Measurements from ENCODE around the gene SERPINA5. TPM values are rescaled to one million over a fixed set of nuclear protein-coding genes. Genes with fewer than 3 reads are reported as not detected.

SERPINA5 gene
- total RNA-seq, 4 donors from 2014 or later: 0.76 to 4.5 (median 1.9) TPM; not detected in 1

GRCh38 chr14:94545131-94545841, 35.9 kb upstream of the SERPINA5 start:
- 71% methylated on average over 15 of the region's 15 CpGs for WGBS

GRCh38 chr14:94547151-94547680, 34.0 kb upstream of the SERPINA5 start:
- peaks cover 24% of the 10 kb centered on the region for H3K4me1 ChIP-seq
- no peak overlapping the region for H3K27ac ChIP-seq
- DNase-seq (ENCODE audit: low spot score in 2 of 2): no peak
- 92% methylated on average over 8 of the region's 8 CpGs for WGBS
- no peak for TF ChIP-seq POLR2AphosphoS5 (IDR thresholded peaks at IDR 0.05)
- no peak for TF ChIP-seq EP300 (IDR thresholded peaks at IDR 0.05)
- TF ChIP-seq CTCF (IDR thresholded peaks at IDR 0.05): no peak
- no peak for TF ChIP-seq POLR2A (IDR thresholded peaks at IDR 0.05)
- no peaks in the 10 kb centered on the region for H3K9me3 ChIP-seq
- no peaks in the 10 kb centered on the region for H3K27me3 ChIP-seq
- H3K4me3 ChIP-seq: no peak overlapping the region
- no peaks in the 10 kb centered on the region for H3K36me3 ChIP-seq

More at GRCh38 chr14:94545131-94545841, 35.9 kb upstream of the SERPINA5 start:
- TF ChIP-seq POLR2AphosphoS5 (IDR thresholded peaks at IDR 0.05) (no peak), EP300 (IDR thresholded peaks at IDR 0.05) (no peak), CTCF (IDR thresholded peaks at IDR 0.05) (no peak), POLR2A (IDR thresholded peaks at IDR 0.05) (no peak)
- Histone ChIP-seq H3K9me3 (no peaks in the 10 kb centered on the region), H3K36me3 (no peaks in the 10 kb centered on the region), H3K4me1 (peaks cover 42% of the 10 kb centered on the region), H3K27me3 (no peaks in the 10 kb centered on the region), H3K27ac (no peak overlapping the region), H3K4me3 (no peak overlapping the region)
- DNase-seq (ENCODE audit: low spot score in 2 of 2): no peak

GRCh38 chr14:94547726-94548125, 33.5 kb upstream of the SERPINA5 start:
- WGBS: 57% methylated on average over 4 of the region's 4 CpGs
- H3K27ac ChIP-seq: no peak overlapping the region
- no peaks in the 10 kb centered on the region for H3K9me3 ChIP-seq
- TF ChIP-seq EP300 (IDR thresholded peaks at IDR 0.05): no peak
- no peak for TF ChIP-seq POLR2A (IDR thresholded peaks at IDR 0.05)
- no peak for TF ChIP-seq CTCF (IDR thresholded peaks at IDR 0.05)
- no peak for TF ChIP-seq POLR2AphosphoS5 (IDR thresholded peaks at IDR 0.05)
- no peaks in the 10 kb centered on the region for H3K27me3 ChIP-seq
- H3K4me3 ChIP-seq: no peak overlapping the region
- H3K36me3 ChIP-seq: no peaks in the 10 kb centered on the region
- DNase-seq (ENCODE audit: low spot score in 2 of 2): no peak
- H3K4me1 ChIP-seq: peaks cover 19% of the 10 kb centered on the region

GRCh38 chr14:94548131-94548998, 32.9 kb upstream of the SERPINA5 start:
- WGBS: 76% methylated on average over 11 of the region's 14 CpGs
- Histone ChIP-seq H3K36me3 (no peaks in the 10 kb centered on the region), H3K4me3 (no peak overlapping the region), H3K27ac (no peak overlapping the region), H3K27me3 (no peaks in the 10 kb centered on the region), H3K4me1 (peaks cover 14% of the 10 kb centered on the region), H3K9me3 (no peaks in the 10 kb centered on the region)
- DNase-seq (ENCODE audit: low spot score in 2 of 2): no peak
- TF ChIP-seq POLR2A (IDR thresholded peaks at IDR 0.05) (no peak), POLR2AphosphoS5 (IDR thresholded peaks at IDR 0.05) (no peak), CTCF (IDR thresholded peaks at IDR 0.05) (no peak), EP300 (IDR thresholded peaks at IDR 0.05) (no peak)
